ENCODE data around the gene PIK3R1.
"Not testable (repeated sequence)": the region's sequence is repeated elsewhere in the genome, so short reads cannot be mapped to it uniquely, and the experiment has no call there.

PIK3R1 gene

GRCh38 chr5:68194386-68194785 lies 21.2 kb upstream of the PIK3R1 start:
- no peak for DNase-seq

GRCh38 chr5:68195137-68195536 lies 20.4 kb upstream of the PIK3R1 start:
- no peak for DNase-seq

DNA sequence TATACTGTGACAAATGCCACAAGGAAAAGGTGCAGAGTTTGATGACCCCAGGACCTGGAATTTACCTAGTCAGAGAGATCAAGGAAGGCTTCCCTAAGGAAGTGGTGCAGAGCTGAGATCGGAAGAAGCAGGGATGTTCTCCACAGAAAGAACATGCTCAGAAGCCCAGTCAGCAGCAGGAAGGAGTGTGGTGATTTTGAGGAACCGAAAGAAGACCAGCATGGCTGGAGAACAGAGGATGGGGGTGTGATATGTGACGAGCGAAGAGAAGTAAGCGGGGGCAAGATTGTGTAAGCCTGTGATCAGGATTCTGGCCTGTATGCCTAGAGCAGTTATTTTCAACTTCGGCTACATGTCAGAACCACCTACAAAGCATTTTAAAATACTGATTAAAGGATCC lies 18.7 kb upstream of the PIK3R1 start:
- DNase-seq = peak; percentile 88 to 93

GRCh38 chr5:68200288-68200687 lies 15.3 kb upstream of the PIK3R1 start:
- no peak for DNase-seq

DNA sequence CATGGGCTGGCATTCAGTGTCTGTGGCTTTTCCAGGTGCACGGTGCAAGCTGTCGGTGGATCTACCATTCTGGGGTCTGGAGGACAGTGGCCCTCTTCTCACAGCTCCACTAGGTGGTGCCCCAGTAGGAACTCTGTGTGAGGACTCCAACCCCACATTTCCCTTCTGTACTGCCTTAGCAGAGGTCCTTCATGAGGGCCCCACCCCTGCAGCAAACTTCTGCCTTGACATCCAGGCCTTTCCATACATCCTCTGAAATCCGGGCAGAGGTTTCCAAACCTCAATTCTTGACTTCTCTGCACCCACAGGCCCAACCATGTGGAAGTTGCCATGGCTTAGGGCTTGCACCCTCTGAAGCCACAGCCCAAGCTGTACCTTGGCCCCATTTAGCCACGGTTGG lies 4.9 kb upstream of the PIK3R1 start:
- DNase-seq = not testable (repeated sequence)

DNA sequence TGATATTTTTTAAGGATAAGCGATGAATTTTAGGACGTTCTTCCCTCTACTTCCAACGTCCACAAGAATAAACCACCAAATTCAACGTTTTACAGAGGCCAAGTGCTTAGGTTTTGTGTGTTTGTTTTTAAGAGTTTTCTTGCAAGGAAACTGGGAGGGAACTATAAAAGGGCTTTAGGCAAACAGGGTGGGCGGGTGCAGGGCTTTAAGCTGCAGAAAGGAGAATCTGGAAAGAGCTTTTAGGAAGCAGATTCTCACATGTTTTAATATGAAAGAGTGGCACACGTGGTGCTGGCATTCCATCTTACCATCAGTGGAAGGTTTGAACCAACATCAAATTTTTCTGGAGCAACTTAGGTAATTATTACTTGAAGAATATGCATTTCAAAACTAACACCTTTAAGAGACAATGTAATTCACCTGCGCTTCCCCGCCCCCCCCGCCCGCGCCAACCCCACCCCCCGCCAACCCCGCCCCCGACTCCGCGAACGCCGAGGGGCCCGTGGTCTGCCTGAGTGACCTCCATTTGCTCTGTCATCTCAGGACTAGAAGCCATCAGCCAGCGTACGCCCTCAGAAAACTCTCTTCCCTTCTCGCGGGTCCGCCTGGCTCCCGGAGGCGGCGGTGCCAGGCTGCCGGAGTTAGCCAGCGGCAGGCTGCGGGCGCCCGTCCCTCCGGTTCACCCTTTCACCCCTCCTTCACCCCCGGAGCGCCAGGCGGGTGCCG lies 911 bp upstream of the PIK3R1 start:
- DNase-seq = peak; percentile 47 to 52

DNA sequence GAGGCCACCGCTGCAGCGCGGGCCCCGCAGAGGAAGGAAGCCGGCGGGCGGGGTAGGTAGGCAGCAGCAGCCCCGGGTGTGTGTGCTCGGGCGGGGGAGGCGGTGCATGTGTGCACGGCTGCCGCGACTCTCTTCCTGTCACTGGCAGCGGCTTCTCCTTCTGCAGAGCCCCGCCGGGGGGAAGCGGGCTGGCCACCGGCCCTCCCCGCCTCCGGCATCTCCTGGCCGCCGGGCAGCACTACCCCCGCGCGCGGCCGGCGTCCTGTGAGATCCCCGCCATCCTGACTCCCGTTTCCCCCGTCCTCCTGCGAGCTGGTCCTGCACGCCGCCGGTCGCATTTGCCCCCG lies 315 bp downstream of the PIK3R1 start:
- peak; percentile 83 to 84 for DNase-seq

GRCh38 chr5:68216245-68217046 lies 890 bp downstream of the PIK3R1 start:
- DNase-seq = peak; percentile 77 to 78

GRCh38 chr5:68217047-68217355 lies 1.4 kb downstream of the PIK3R1 start:
- peak in 1 of 2 experiments; percentile 59 for DNase-seq

GRCh38 chr5:68217528-68217927 lies 2.0 kb downstream of the PIK3R1 start:
- peak; percentile 26 to 37 for DNase-seq

GRCh38 chr5:68219161-68219816 lies 3.7 kb downstream of the PIK3R1 start:
- DNase-seq = no peak

DNA sequence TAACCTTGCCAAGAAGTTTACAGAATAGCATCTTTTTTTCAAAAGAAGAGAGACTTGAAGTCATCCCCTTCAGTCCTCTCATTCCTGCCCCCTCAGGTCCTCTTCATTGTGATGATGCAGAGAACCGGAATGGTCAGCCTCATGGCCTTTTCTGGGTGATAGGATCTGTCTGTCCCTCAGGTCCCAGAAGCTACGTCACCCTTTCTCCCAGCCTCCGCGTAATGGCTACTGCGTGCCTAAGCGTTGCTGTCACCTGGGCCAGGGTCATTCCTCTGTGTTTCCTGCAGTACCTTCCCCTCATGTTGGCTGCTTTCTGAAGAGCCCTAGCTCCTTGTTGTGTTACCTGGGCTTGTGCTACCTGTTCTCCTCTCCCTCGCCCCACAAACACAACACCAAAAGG lies 4.7 kb downstream of the PIK3R1 start:
- no peak for DNase-seq

GRCh38 chr5:68220914-68221313 lies 5.4 kb downstream of the PIK3R1 start:
- no peak for DNase-seq

DNA sequence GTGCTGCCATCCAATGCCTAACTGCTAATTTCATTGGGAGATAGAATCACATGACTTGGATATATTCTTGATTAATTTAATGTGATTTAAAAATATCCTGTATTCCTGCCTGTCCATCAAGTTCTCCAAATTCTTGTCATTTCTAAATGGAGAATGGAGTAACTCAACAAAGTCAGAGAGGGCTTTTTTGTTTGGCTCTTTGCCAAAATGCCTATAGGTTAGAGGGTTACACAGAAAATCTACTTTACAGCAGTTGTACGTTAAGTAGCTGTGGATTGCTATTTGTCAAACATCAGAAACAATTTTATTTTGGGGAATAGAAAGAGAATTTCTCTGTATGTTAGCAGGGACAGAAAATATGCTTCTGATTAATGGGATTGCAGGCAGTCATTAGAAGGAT lies 5.9 kb downstream of the PIK3R1 start:
- no peak for DNase-seq

GRCh38 chr5:68222310-68222709 lies 6.8 kb downstream of the PIK3R1 start:
- no peak for DNase-seq

DNA sequence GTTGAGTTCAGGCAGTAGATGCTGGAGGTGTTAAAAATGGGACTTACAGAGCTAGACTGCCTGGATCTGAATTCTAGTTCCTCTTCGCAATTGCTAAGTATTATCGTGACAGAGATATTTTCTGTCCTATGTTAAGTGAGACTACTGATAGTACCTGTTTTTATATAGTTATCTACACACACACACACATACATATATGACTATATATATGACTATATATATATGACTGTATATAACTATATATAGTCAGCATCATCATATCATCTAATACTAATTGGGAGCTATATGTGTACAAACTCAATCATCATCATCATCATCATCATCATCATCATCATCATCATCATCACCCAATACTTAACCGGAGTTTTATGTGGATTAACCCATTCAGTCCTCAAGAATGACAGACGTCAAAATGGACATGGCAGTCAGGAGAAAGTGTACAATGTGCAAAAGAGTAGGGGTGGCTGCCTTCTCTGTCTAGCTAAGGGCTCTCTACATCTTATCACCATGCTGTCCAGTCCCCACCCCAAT lies 7.3 kb downstream of the PIK3R1 start:
- no peak for DNase-seq

GRCh38 chr5:68223904-68224303 lies 8.3 kb downstream of the PIK3R1 start:
- no peak for DNase-seq

GRCh38 chr5:68224509-68225187 lies 9.1 kb downstream of the PIK3R1 start:
- DNase-seq = peak in 1 of 2 experiments; percentile 26

DNA sequence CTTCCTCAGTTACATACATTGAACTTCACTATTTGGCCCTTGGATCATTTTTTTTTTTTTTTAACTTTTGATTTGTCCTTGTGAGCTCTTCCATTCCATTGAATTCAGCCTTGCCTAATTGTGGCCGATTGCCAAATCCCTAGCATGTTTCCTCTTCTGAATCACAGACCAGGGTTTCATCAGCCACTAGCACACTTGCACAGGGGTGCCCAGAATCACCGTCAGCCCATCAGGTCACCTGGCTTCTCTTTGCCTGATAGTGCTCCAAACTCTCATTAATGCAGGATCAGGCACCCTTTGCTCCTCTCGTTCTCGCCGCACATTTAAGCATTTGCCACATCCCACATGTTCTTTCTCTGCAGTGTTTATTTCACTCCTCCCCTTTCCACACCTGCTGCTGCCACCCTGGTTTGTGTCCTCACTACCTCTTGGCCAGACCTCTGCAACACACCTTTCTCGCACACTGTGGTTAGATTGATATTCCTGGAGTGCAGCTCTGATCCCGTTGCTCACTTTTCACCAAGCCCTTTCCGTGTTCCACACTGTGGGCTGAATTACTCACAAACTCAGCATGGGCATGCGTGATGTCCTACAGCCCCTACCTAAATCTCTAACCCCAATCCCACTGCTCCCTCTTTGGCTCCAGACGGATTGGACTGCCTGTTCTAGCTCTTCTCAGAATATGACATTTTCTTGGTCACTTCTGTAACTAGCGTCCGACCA lies 9.8 kb downstream of the PIK3R1 start:
- DNase-seq = peak in 1 of 2 experiments; percentile 21

DNA sequence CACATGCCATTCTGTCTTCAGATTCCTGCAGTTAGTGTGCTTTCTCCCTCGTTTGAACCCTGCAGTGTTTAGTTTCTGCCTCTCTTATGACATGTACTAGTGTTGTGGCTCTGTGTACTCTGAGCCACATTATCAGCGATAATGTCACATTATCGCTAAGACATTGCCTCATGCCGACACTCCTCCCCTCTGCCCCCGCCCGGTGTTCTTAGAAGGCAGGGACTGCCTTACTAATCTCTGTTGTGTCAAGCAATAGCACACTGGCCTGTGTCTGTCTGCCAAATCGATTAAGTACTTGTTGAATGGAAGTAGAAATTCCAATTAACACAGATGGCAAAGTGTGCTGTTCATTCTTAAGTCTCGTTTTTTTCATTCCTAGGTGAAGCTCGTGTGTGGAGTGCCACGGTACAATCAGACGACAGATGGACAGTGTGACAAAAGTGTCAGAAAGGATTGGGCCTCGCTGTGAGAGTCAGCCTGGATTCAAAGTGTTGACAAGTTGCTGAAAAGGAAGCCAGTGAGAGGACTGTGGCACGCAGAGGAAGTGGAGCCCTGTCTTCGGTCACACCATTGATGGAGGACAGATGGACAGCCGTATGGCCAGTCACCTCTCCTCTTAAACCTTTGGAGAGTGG lies 10.5 kb downstream of the PIK3R1 start:
- DNase-seq = no peak

GRCh38 chr5:68226546-68227073 lies 11.1 kb downstream of the PIK3R1 start:
- DNase-seq = no peak
